Gastroesophageal sphincter (tissue), 4 donors: ENCODE data around the gene PALM3. TPM values are rescaled to one million over a fixed set of nuclear protein-coding genes. Genes with fewer than 3 reads are reported as not detected.

Experiments used
- ATAC-seq: fragments of 150-250 bp; one replicate; pipeline ENCODE4 v1.9.1; 2016; ENCODE audit warnings: mild to moderate bottlenecking, moderate library complexity
- H3K27ac ChIP-seq, 4 donors: fragments of 200-600 bp; sonication (generic) in 3 of 4; 1 replicate in 3 of 4; 2 replicates in 1 of 4; pipeline ENCODE4 v1.5.1; 2016 to 2019
- H3K27me3 ChIP-seq: fragments of 200-600 bp; sonication (generic); one replicate; pipeline ENCODE4 v1.5.1; 2019
- H3K36me3 ChIP-seq, 2 donors: fragments of 200-600 bp; sonication (generic); one replicate each; pipeline ENCODE4 v1.5.1; 2019; ENCODE audit warnings: control low read depth in 1 of 2
- H3K4me1 ChIP-seq, 3 donors: fragments of 200-600 bp; sonication (generic); 1 replicate in 2 of 3; 2 replicates in 1 of 3; pipeline ENCODE4 v1.5.1; 2016 to 2019; ENCODE audit warnings: control low read depth in 2 of 3
- H3K4me3 ChIP-seq, 2 donors: fragments of 200-600 bp; sonication (generic); one replicate each; pipeline ENCODE4 v1.5.1; 2019; ENCODE audit warnings: mild to moderate bottlenecking in 1 of 2, moderate library complexity in 1 of 2
- H3K9me3 ChIP-seq, 3 donors: fragments of 200-600 bp; sonication (generic); one replicate each; pipeline ENCODE4 v1.5.1; 2017 to 2019; ENCODE audit warnings: control low read depth in 2 of 3
- EP300 ChIP-seq: sonication (generic); formaldehyde crosslinking; IDR thresholded peaks from one replicate; pipeline ENCODE4 v1.6.1; 2017; ENCODE audit warnings: antibody characterized with exemption, mild to moderate bottlenecking
- POLR2A ChIP-seq, 2 donors: fragments of 450-650 bp; IDR thresholded peaks; one replicate each; pipeline ENCODE4 v1.6.1; 2017; ENCODE audit warnings: antibody characterized with exemption in 2 of 2, mild to moderate bottlenecking in 2 of 2, moderate library complexity in 1 of 2
- POLR2AphosphoS5 ChIP-seq: sonication (generic); formaldehyde crosslinking; IDR thresholded peaks from one replicate; pipeline ENCODE4 v1.6.1; 2017; ENCODE audit warnings: antibody characterized with exemption
- WGBS, 2 donors: methylation state at CpG; one replicate each; pipeline ENCODE4 v1.1.5; 2018; ENCODE audit warnings: low coverage in 1 of 2; 5-methylcytosine and 5-hydroxymethylcytosine counted together
- total RNA-seq, 4 donors: library from RNA; depleted of rRNA; stranded (reverse); fragments of >200 nt; gene quantifications; one replicate each; pipeline ENCODE4 v1.1.0, GENCODE V29; 2016
- TF ChIP-seq, protein P1 (sequence below), 4 experiments: fragments of 200-600 bp in 2 of 4; fragments of 450-650 bp in 2 of 4; sonication (generic) in 1 of 4; IDR thresholded peaks; one replicate each; pipeline ENCODE4 v1.5.1; 2017 to 2019; ENCODE audit warnings: antibody characterized with exemption in 4 of 4, mild to moderate bottlenecking in 2 of 4, moderate library complexity in 2 of 4

The PALM3 gene
- total RNA-seq, 4 donors from 2014 or later: not detected

DNA sequence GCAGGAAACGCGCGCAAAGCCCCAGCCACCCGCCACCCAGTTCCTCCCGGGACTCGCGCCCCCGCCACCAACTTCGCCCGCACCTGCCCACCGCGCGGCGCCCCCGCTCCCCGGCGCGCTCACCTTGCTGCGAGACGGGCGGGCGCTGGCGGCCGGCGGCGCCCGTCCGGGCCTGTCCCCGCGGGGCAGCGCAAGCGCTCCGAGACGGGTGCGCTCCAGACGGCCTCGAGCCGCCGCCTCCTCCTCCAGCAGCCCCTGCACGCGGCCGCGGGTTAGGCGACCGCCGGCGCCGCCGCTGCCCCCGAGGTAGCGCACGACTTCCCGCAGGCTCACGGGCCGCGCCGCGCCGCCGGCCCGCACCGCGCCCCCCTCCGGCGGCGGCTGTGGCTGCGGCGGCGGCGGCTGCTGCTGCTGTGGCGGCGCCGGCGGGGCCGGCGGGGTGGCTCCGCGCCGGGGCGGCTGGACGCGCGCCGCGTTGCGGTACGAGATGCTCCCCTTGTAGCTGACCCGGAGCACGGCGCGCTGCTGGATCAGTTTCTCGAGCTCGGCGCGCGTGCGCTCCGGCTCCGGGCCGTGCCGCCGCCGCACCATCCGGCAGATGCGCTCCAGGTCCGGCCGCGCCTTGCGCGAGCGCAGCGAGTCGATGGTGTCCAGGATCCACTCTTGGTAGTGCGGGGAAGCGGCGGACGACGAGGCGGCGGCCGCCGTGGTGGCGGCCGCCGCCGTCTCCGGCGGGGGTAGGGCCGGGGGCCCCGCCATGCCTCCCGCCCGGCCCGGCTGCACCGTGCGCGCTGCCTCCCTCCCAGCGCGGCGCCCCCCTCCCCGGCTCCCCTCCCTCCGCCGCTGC is 28.0 kb upstream of the PALM3 start:
- peaks cover 0 to 25% (median 10%) of the 10 kb centered on the region in 3 donors for H3K4me1 ChIP-seq
- H3K9me3 ChIP-seq: peaks cover 0 to 12% (median 0%) of the 10 kb centered on the region in 3 donors
- H3K4me3 ChIP-seq: peak overlapping the region; percentile 67 to 89
- peaks cover 0 to 17% of the 10 kb centered on the region in 2 donors for H3K36me3 ChIP-seq
- no CpG with 5 or more reads among the region's 142 CpGs for WGBS, 2 donors
- no peaks in the 10 kb centered on the region for H3K27me3 ChIP-seq
- TF ChIP-seq, protein P1, sequence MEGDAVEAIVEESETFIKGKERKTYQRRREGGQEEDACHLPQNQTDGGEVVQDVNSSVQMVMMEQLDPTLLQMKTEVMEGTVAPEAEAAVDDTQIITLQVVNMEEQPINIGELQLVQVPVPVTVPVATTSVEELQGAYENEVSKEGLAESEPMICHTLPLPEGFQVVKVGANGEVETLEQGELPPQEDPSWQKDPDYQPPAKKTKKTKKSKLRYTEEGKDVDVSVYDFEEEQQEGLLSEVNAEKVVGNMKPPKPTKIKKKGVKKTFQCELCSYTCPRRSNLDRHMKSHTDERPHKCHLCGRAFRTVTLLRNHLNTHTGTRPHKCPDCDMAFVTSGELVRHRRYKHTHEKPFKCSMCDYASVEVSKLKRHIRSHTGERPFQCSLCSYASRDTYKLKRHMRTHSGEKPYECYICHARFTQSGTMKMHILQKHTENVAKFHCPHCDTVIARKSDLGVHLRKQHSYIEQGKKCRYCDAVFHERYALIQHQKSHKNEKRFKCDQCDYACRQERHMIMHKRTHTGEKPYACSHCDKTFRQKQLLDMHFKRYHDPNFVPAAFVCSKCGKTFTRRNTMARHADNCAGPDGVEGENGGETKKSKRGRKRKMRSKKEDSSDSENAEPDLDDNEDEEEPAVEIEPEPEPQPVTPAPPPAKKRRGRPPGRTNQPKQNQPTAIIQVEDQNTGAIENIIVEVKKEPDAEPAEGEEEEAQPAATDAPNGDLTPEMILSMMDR (IDR thresholded peaks at IDR 0.05): peak in 2 of 4 experiments; percentile 15 to 25
- no peak for TF ChIP-seq POLR2AphosphoS5
- ATAC-seq: peak; percentile 2
- H3K27ac ChIP-seq: peak overlapping the region in 3 of 4 donors; percentile 97 to 99 (median 98)

DNA sequence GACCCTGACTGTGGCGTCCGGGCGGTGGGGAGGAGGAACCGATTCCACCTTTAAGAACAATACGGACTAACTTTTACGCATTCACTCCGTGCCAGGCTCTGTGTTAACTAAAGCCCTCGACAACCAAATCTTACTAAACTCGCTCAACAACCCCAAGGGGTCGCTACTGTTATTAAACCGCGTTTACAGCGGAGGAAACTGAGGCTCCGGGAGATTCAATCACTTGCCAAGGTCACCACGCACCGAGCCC is 27.5 kb upstream of the PALM3 start:
- H3K36me3 ChIP-seq: peaks cover 0 to 17% of the 10 kb centered on the region in 2 donors
- H3K9me3 ChIP-seq: peaks cover 0 to 12% (median 0%) of the 10 kb centered on the region in 3 donors
- TF ChIP-seq, protein P1 (IDR thresholded peaks at IDR 0.05): peak in 1 of 4 experiments; percentile 20
- TF ChIP-seq POLR2AphosphoS5: no peak
- peak overlapping the region in 3 of 4 donors; percentile 97 to 99 (median 98) for H3K27ac ChIP-seq
- no peak for ATAC-seq
- 5 to 15% methylated on average over 8 to 11 of the region's 16 CpGs for WGBS, 2 donors
- peaks cover 0 to 25% (median 10%) of the 10 kb centered on the region in 3 donors for H3K4me1 ChIP-seq
- H3K27me3 ChIP-seq: no peaks in the 10 kb centered on the region
- peak overlapping the region; percentile 31 to 89 for H3K4me3 ChIP-seq

DNA sequence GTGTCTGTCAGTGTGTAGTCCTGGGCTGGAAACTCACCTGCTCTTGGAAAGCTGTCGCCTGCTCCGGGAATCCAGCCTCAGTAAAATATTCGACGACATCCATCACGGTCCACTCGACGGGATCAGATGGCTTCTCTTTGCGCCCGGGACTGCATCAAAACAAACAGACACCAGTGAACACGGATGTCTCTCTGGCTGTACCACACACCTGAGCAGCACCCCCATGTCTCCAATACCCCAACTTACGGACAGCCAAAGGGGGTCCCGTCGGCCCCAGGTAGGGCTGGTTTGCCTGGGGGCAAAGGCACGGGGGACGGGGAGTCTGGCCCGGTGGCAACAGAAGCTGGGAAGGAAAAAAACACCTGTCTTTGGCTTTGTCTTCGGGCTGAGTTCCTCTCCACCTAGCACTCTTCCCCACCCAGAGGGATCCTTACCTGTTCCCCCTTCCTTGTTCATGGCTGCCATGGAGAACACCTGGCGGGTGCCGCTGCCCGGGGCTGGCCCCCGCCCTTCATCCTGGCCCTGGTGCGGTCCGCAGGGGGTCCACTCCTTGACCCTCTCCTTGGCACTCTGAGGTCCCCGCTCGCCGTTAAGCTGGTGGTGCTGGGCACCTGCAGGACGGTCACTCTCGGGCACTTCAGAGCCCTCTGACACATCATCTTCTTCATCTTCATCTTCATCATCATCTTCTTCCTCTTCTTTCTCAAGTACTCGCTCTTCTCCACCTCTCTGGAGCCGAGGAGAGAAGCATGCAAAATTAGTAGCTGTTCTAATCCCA is 26.9 kb upstream of the PALM3 start:
- peak overlapping the region in 1 of 2 donors; percentile 89 for H3K4me3 ChIP-seq

DNA sequence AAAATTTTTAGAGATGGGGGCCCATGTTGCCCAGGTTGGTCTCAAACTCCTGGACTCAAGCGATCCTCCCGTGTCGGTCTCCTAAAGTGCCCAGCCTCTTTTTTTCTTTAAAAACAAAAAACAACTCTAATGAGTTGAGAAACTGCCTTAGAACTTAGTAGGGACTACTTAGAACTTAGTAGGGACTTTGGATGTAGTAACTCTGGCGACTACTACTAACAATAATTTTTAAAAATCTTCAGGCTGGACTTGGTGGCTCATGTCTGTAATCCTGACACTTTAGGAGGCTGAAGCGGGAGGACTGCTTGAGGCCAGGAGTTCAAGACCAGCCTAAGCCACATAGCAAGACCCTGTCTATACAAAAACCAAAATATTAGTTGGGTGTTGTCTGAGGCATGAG is 24.2 kb upstream of the PALM3 start:
- Histone ChIP-seq H3K36me3 (peaks cover 0 to 17% of the 10 kb centered on the region in 2 donors), H3K27ac (no peak overlapping the region), H3K9me3 (no peaks in the 10 kb centered on the region), H3K4me3 (no peak overlapping the region), H3K4me1 (peaks cover 0 to 30% (median 20%) of the 10 kb centered on the region in 3 donors), H3K27me3 (no peaks in the 10 kb centered on the region)
- ATAC-seq: no peak
- WGBS, 2 donors: 93 to 100% methylated on average over 2 to 5 of the region's 5 CpGs
- no peak for TF ChIP-seq POLR2AphosphoS5
- TF ChIP-seq, protein P1 (IDR thresholded peaks at IDR 0.05): no peak
- TF ChIP-seq EP300: no peak
- TF ChIP-seq POLR2A (IDR thresholded peaks at IDR 0.05): no peak

More for the DNA sequence above, 26.9 kb upstream of the PALM3 start:
- Histone ChIP-seq H3K9me3 (peaks cover 0 to 12% (median 0%) of the 10 kb centered on the region in 3 donors), H3K36me3 (peaks cover 0 to 17% of the 10 kb centered on the region in 2 donors), H3K27ac (peak overlapping the region in 2 of 4 donors; percentile 97 to 99), H3K4me1 (peaks cover 0 to 25% (median 10%) of the 10 kb centered on the region in 3 donors), H3K27me3 (no peaks in the 10 kb centered on the region)
- WGBS, 2 donors: 59 to 78% methylated on average over 6 to 13 of the region's 30 CpGs
- no peak for TF ChIP-seq POLR2A (IDR thresholded peaks at IDR 0.05)
- TF ChIP-seq POLR2AphosphoS5: no peak
- TF ChIP-seq, protein P1 (IDR thresholded peaks at IDR 0.05): no peak
- TF ChIP-seq EP300: no peak
- ATAC-seq: no peak
